Fibroblast of lung (primary cell): ENCODE data around the gene VGF. TPM values are rescaled to one million over a fixed set of nuclear protein-coding genes. Genes with fewer than 3 reads are reported as not detected.

Experiments
- DNase-seq, 2 donors: peaks; one replicate each; pipeline versions ENCODE4 v3.0.0 to v3.0.0-alpha.2; 2010; ENCODE audit warnings: low read depth in 2 of 2
- H2AFZ ChIP-seq: 2 replicates; pipeline ENCODE4 v1.5.1; 2012; ENCODE audit warnings: low read length, control low read depth, inconsistent platforms
- H3K27ac ChIP-seq: 2 replicates; pipeline ENCODE4 v1.5.1; 2011; ENCODE audit warnings: low read length, control low read depth; ENCODE audit not compliant: insufficient read depth
- H3K27me3 ChIP-seq: 2 replicates; pipeline ENCODE4 v1.5.1; 2011; ENCODE audit warnings: mild to moderate bottlenecking, low read length; ENCODE audit not compliant: control insufficient read depth, insufficient read depth
- H3K36me3 ChIP-seq: 2 replicates; pipeline ENCODE4 v1.5.1; 2011; ENCODE audit warnings: low read length; ENCODE audit not compliant: control insufficient read depth, insufficient read depth
- H3K4me1 ChIP-seq: 2 replicates; pipeline ENCODE4 v1.5.1; 2011; ENCODE audit warnings: low read length; ENCODE audit not compliant: control insufficient read depth, insufficient read depth; ENCODE audit errors: extremely low read depth
- H3K4me2 ChIP-seq: 2 replicates; pipeline ENCODE4 v1.5.1; 2011; ENCODE audit warnings: low read length, control low read depth; ENCODE audit not compliant: insufficient read depth; ENCODE audit errors: extremely low read depth
- H3K4me3 ChIP-seq, 4 experiments: fragments of 200-600 bp in 1 of 4; sonication (generic) in 1 of 4; replicated peaks in 1 of 4; 2 replicates each; pipeline ENCODE4 v1.5.1; 2011 to 2016; ENCODE audit warnings: low read length in 4 of 4, low read depth in 3 of 4, mild to moderate bottlenecking in 3 of 4, control low read depth in 2 of 4, inconsistent platforms in 1 of 4, mixed read lengths in 1 of 4; ENCODE audit not compliant: insufficient read depth in 1 of 4; ENCODE audit errors: control extremely low read depth in 1 of 4
- H3K79me2 ChIP-seq: 2 replicates; pipeline ENCODE4 v1.5.1; 2012; ENCODE audit warnings: mild to moderate bottlenecking, low read length, inconsistent platforms; ENCODE audit not compliant: control insufficient read depth, insufficient read depth
- H3K9ac ChIP-seq: 2 replicates; pipeline ENCODE4 v1.5.1; 2011; ENCODE audit warnings: mild to moderate bottlenecking, low read length, control low read depth; ENCODE audit not compliant: insufficient read depth
- H3K9me3 ChIP-seq: 2 replicates; pipeline ENCODE4 v1.5.1; 2012; ENCODE audit warnings: low read depth, low read length; ENCODE audit not compliant: control insufficient read depth, insufficient read depth
- H4K20me1 ChIP-seq: 2 replicates; pipeline ENCODE4 v1.5.1; 2011; ENCODE audit warnings: low read length; ENCODE audit not compliant: control insufficient read depth, insufficient read depth; ENCODE audit errors: extremely low read depth
- CTCF ChIP-seq, 2 donors: IDR thresholded peaks in 1 of 2; conservative IDR thresholded peaks in 1 of 2; 1 replicate in 1 of 2; 2 replicates in 1 of 2; pipeline ENCODE4 v1.5.1; 2011 to 2012; ENCODE audit warnings: low read length in 2 of 2, control low read depth in 1 of 2, inconsistent platforms in 1 of 2, low read depth in 1 of 2, mild to moderate bottlenecking in 1 of 2
- EZH2 ChIP-seq: IDR thresholded peaks from 2 replicates; pipeline ENCODE4 v1.5.1; 2012; ENCODE audit warnings: low read length, control low read depth, mild to moderate bottlenecking; ENCODE audit errors: missing control alignments
- polyA plus RNA-seq, 2 donors: library from polyadenylated mRNA; depleted of rRNA in 1 of 2; stranded (reverse) in 1 of 2; unstranded in 1 of 2; fragments of >200 nt; gene quantifications; 2 replicates each; pipeline ENCODE4 v1.2.1, GENCODE V29; 2011 to 2012; ENCODE audit warnings: missing spikeins in 1 of 2
- total RNA-seq: library from RNA; depleted of rRNA; stranded (reverse); fragments of >200 nt; gene quantifications from 2 replicates; pipeline ENCODE4 v1.2.1, GENCODE V29; 2014

Gene VGF
- total and polyA plus RNA-seq, 2 donors (not counting 1 experiment from before 2014, with no cell fraction given): 0.66 TPM; not detected in 1

DNA sequence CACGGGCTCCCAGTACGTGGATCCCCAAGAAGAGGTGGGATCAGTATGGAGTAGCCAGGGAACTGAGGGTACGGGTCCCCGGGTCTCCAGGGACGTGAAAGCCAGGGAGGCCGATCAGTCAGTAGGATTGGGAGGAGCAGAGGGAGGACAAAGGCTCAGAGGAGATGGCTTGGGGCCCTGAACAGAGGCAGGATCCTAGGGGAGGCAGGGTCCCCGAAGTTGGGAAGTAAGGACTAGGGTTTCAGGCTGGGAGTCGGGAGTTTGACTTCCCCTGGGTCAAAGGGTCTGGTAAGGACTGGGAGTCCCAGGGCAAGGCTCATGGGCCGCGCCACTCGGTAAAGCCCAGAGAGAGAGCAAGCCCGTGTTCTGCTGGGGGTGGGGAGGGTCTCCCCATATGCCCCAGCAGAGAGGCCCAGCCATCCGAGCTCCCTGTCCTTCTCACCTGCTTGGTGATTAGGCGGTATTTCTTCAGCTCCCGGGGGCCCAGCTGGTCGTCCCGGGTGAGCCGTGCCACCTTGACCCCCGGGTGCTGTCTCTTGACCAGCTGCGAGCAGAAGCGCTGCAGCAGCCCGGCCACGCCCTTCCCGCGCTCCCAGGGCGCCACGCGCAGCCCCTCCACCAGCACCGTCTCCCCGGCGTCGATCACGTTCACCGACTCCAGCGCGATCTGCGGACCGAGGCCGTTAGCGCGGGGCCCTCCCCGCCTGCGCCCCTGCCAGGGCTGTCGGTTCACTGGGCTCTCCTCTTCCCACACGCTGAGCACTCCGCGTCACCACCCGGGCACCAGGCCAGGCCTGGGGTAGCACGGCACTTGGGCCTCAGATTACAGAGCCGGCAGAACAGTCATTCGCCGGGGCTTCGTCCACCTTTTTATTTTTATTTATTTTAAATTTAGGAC lies 7.7 kb upstream of the VGF start:
- H3K4me2 ChIP-seq: peak overlapping the region; percentile 77
- peak; percentile 56 to 66 for DNase-seq
- H3K79me2 ChIP-seq: no peaks in the 10 kb centered on the region
- peaks cover 2% of the 10 kb centered on the region for H4K20me1 ChIP-seq
- H3K4me3 ChIP-seq: peak overlapping the region; percentile 2 to 33 (median 4)
- no peaks in the 10 kb centered on the region for H3K9me3 ChIP-seq
- no peak for TF ChIP-seq CTCF (conservative IDR thresholded peaks at IDR 0.05 in 1 of 2, IDR thresholded peaks at IDR 0.05 in 1 of 2; ENCODE audit: low read depth in 1 of 2, low read length in 2 of 2)
- peak; percentile 56 for TF ChIP-seq EZH2
- no peak overlapping the region for H2AFZ ChIP-seq
- peaks cover 71% of the 10 kb centered on the region for H3K27me3 ChIP-seq
- no peaks in the 10 kb centered on the region for H3K36me3 ChIP-seq
- no peak overlapping the region for H3K9ac ChIP-seq
- no peak overlapping the region for H3K27ac ChIP-seq
- H3K4me1 ChIP-seq: peaks cover 17% of the 10 kb centered on the region

- H3K9ac ChIP-seq: peak overlapping the region; percentile 6
- H3K79me2 ChIP-seq: no peaks in the 10 kb centered on the region
- no peak overlapping the region for H2AFZ ChIP-seq
- peaks cover 2% of the 10 kb centered on the region for H4K20me1 ChIP-seq
- no peaks in the 10 kb centered on the region for H3K9me3 ChIP-seq
- no peak for DNase-seq
- H3K4me1 ChIP-seq: peaks cover 17% of the 10 kb centered on the region
- H3K27ac ChIP-seq: no peak overlapping the region
- H3K4me2 ChIP-seq: peak overlapping the region; percentile 77
- no peak overlapping the region for H3K4me3 ChIP-seq
- no peaks in the 10 kb centered on the region for H3K36me3 ChIP-seq
- TF ChIP-seq EZH2 (peak; percentile 98), CTCF (conservative IDR thresholded peaks at IDR 0.05 in 1 of 2, IDR thresholded peaks at IDR 0.05 in 1 of 2; ENCODE audit: low read depth in 1 of 2, low read length in 2 of 2) (no peak)
- peaks cover 69% of the 10 kb centered on the region for H3K27me3 ChIP-seq
These were observed 6.9 kb upstream of the VGF start for GRCh38 chr7:101172005-101172853.

GRCh38 chr7:101171442-101171837 lies 6.1 kb upstream of the VGF start:
- Histone ChIP-seq H3K4me2 (no peak overlapping the region), H3K4me1 (peaks cover 19% of the 10 kb centered on the region), H4K20me1 (peaks cover 2% of the 10 kb centered on the region), H3K4me3 (no peak overlapping the region), H3K27me3 (peaks cover 67% of the 10 kb centered on the region), H2AFZ (no peak overlapping the region), H3K27ac (no peak overlapping the region), H3K36me3 (no peaks in the 10 kb centered on the region), H3K9me3 (no peaks in the 10 kb centered on the region), H3K79me2 (no peaks in the 10 kb centered on the region), H3K9ac (no peak overlapping the region)
- no peak for DNase-seq
- TF ChIP-seq EZH2: no peak
- peak in 1 of 2 donors; percentile 32 for TF ChIP-seq CTCF (conservative IDR thresholded peaks at IDR 0.05 in 1 of 2, IDR thresholded peaks at IDR 0.05 in 1 of 2; ENCODE audit: low read depth in 1 of 2, low read length in 2 of 2)
